Mucosa of rectum (tissue), 2 donors: ENCODE results near the gene ZNF335.

Source experiments
- H3K27ac ChIP-seq, 2 donors: one replicate each; pipeline ENCODE4 v1.7.0; 2013; ENCODE audit warnings: inconsistent platforms in 2 of 2, low read depth in 2 of 2, low read length in 2 of 2
- H3K27me3 ChIP-seq, 2 donors: one replicate each; pipeline ENCODE4 v1.7.0; 2013; ENCODE audit warnings: low read length in 2 of 2; ENCODE audit not compliant: control insufficient read depth in 2 of 2, insufficient read depth in 2 of 2
- H3K36me3 ChIP-seq, 2 donors: one replicate each; pipeline ENCODE4 v1.7.0; 2013; ENCODE audit warnings: low read length in 2 of 2; ENCODE audit not compliant: control insufficient read depth in 2 of 2, insufficient read depth in 2 of 2
- H3K4me1 ChIP-seq, 2 donors: one replicate each; pipeline ENCODE4 v1.7.0; 2013; ENCODE audit warnings: low read length in 2 of 2, mild to moderate bottlenecking in 1 of 2; ENCODE audit not compliant: control insufficient read depth in 2 of 2, insufficient read depth in 2 of 2
- H3K4me3 ChIP-seq, 2 donors: one replicate each; pipeline ENCODE4 v1.7.0; 2013; ENCODE audit warnings: low read length in 2 of 2
- H3K9ac ChIP-seq, 2 donors: one replicate each; pipeline ENCODE4 v1.7.0; 2013; ENCODE audit warnings: low read length in 2 of 2, low read depth in 1 of 2, mild to moderate bottlenecking in 1 of 2
- H3K9me3 ChIP-seq, 2 donors: one replicate each; pipeline ENCODE4 v1.7.0; 2013; ENCODE audit warnings: low read length in 2 of 2; ENCODE audit not compliant: control insufficient read depth in 2 of 2
- donor health status: healthy.
- donor health status: Normal muscosa, but diverticular disease.

ZNF335 gene

DNA sequence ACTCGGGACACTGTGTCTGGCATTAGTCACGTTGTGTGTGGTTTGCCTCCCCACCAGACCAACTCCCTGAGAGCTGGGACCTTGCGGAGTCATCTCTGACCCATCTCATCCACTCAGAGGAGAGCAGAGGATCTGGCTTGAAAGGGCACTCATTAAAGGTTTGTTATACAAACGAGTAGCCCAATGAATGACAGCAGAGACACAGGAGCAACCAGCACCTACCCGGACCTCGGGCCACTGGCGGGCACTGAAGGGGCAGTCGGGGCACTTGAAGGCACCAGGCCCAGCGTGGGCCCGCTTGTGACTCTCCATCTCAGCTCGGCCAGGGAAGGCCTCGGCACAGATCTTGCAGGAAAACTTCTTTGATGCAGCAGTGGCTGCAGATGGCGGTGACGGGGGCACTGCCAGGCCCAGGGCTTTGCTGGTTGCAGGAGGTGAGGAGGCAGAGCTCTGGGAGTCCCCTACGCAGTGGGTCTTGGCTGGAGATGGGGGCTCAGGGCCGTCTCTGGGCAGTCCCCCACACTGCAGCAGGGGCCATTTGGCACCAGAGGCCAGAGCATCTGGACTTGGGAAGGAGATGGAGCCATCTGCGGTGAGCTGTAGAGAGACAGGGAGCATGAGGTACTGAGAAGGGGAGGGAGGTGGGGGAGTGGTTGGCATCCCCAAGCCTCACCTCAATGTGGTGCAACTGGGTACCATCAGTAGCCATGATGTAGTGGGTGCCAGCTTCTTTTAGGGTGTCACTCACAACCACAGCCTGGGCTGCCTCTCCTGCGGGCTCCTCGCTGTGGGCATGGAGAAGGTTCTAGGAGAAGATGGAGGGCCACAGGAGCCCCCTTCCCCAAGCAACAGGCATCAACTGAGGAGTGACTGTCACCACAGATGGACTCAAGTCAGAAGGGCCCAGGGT, 19.8 kb downstream of the ZNF335 start:
- Histone ChIP-seq H3K4me1 (no peaks in the 10 kb centered on the region), H3K27me3 (no peaks in the 10 kb centered on the region), H3K36me3 (peaks cover 64 to 70% of the 10 kb centered on the region in 2 donors), H3K27ac (no peak overlapping the region), H3K4me3 (no peak overlapping the region), H3K9me3 (no peaks in the 10 kb centered on the region), H3K9ac (no peak overlapping the region)

DNA sequence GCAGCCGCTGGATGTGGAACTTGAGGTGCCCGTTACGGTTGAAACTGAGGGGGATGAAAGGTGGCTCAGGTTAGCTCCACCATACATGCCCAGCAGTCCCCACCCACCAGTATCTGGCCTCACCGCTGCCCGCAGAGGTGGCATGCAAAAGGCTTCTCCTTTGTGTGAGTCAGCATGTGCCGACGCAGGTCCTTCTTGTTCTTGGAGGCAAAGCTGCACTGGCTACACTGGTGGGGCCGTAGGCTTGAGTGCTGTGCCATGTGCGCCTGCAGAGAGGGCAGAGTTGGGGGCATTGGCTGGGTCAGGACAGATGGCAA, 21.7 kb downstream of the ZNF335 start:
- H3K27ac ChIP-seq = no peak overlapping the region
- H3K4me1 ChIP-seq = no peaks in the 10 kb centered on the region
- H3K4me3 ChIP-seq = no peak overlapping the region
- no peak overlapping the region for H3K9ac ChIP-seq
- no peaks in the 10 kb centered on the region for H3K9me3 ChIP-seq
- H3K27me3 ChIP-seq = no peaks in the 10 kb centered on the region
- H3K36me3 ChIP-seq = peaks cover 77 to 80% of the 10 kb centered on the region in 2 donors

DNA sequence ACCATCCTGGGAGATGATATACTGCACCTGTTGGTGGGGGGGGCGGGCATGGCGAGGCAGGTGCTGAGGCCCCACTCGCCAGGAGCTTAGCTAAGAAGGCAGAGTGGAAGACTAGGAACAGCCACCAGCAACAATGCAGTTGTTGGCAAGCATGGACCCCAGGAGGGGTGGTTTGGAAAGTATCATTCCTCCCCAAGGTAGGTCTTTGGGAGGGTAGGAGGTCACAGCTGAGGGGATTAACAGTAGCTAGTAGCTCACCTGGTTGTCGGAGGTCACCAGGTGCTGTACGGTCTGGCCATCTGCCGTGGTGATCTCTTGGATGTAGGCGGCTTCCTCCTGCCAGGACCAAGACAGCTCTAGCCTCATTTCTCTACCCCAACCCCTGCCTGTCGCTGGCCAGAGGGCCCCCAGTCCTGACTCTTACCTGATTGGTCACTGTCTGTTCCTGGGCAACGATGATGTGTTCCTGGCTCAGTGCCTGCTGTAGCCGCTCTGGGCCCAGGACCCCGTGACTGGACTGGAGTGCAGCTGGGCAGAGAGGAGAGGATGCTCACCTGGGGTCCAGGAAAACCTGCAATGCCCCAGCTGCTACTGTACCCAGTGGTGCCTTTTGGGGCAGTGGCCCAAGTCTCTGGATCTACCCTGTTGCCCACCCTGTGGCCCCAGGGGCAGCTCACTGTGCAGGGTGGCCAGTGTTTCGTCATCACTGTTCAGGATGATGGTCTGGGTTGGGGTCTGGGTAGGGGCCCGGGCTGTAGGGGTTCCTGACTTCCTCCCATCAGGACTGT, 22.3 kb downstream of the ZNF335 start:
- Histone ChIP-seq H3K4me3 (no peak overlapping the region), H3K27ac (no peak overlapping the region), H3K4me1 (no peaks in the 10 kb centered on the region), H3K9ac (no peak overlapping the region), H3K9me3 (no peaks in the 10 kb centered on the region), H3K36me3 (peaks cover 82 to 86% of the 10 kb centered on the region in 2 donors), H3K27me3 (no peaks in the 10 kb centered on the region)

DNA sequence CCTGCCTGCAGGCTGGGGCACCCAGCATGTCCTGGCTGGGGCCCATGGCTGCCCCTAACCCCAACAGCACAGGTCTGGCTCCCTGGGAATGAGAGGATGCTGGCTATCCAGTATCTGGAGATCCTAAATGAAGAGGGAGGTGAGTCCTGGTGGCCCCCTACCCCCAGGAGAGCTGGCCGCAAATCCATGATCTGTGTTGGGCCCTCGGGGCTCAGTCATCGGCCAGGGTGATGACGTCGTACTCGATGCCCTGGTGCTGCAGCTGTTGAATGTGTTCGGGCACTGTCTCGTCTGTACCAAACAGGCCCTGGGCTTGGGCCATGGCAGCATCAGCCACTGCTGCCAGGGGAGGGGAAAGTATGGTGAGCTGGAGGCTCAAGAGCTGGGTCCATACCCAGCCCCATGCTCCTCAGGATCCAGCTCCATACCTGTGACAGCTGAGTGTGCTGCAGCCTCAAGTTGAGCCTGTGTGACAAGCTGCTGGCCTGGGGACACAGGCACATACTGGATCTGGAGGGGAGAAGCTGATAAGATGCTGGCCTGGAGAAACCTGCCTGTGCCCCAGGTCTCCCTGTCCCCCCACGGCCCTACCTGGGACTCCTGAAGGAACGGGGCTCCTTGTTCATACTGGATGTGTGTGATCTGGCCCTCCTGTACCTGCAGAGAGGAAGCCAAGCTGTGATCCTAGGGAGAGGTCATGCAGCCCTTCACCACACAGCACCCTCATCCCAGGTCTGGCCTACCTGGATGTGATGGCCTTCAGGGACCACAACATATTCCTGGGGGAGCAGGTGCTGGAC, 23.1 kb downstream of the ZNF335 start:
- no peak overlapping the region for H3K27ac ChIP-seq
- no peaks in the 10 kb centered on the region for H3K27me3 ChIP-seq
- H3K9me3 ChIP-seq = no peaks in the 10 kb centered on the region
- H3K4me3 ChIP-seq = no peak overlapping the region
- no peaks in the 10 kb centered on the region for H3K4me1 ChIP-seq
- peaks cover 89 to 94% of the 10 kb centered on the region in 2 donors for H3K36me3 ChIP-seq
- no peak overlapping the region for H3K9ac ChIP-seq

GRCh38 chr20:45948261-45948733, 23.7 kb downstream of the ZNF335 start:
- Histone ChIP-seq H3K36me3 (peaks cover 93 to 95% of the 10 kb centered on the region in 2 donors), H3K4me1 (no peaks in the 10 kb centered on the region), H3K27me3 (no peaks in the 10 kb centered on the region), H3K9ac (no peak overlapping the region), H3K4me3 (no peak overlapping the region), H3K27ac (no peak overlapping the region), H3K9me3 (no peaks in the 10 kb centered on the region)

GRCh38 chr20:45947110-45947866, 24.7 kb downstream of the ZNF335 start:
- no peaks in the 10 kb centered on the region for H3K27me3 ChIP-seq
- H3K4me1 ChIP-seq = no peaks in the 10 kb centered on the region
- no peak overlapping the region for H3K9ac ChIP-seq
- H3K27ac ChIP-seq = no peak overlapping the region
- H3K9me3 ChIP-seq = no peaks in the 10 kb centered on the region
- H3K36me3 ChIP-seq = peaks cover 91 to 92% of the 10 kb centered on the region in 2 donors
- no peak overlapping the region for H3K4me3 ChIP-seq

DNA sequence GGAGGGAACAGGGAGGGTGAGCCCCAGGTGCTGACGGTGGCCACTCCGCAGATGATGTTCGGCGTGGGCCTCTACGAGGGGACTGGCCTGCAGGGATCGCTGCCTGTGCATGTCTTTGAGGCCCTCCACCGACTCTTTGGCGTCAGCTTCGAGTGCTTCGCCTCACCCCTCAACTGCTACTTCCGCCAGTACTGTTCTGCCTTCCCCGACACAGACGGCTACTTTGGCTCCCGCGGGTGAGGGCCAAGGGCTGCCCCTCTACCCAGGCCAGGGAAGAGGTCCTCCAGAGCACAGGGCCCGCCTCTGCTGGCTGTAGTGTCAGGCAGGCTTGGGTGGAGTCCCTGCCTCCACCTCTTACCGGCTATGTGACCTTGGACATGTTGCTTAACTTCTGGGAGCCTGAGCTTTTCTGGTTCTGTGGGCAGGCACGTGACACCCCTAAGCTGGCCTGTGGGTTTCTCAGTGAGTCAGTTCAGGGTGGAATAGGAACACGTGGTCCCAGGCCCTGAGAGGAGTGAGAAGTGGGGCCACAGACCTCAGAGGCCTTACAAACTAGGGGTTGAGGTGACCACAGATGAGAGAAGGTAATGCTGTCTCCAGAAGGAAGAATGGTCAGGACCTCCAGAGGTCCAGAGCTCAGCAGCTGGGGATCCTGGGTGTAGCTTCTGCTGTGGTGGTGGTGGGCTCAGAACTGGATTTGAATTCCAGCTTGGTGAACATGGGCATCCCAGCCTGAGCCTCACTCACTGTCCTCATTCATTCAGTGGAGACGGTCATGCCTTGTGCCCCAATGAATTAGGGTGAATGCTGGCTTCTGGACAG, 25.6 kb downstream of the ZNF335 start:
- Histone ChIP-seq H3K9me3 (no peaks in the 10 kb centered on the region), H3K9ac (no peak overlapping the region), H3K36me3 (peaks cover 82 to 85% of the 10 kb centered on the region in 2 donors), H3K27me3 (no peaks in the 10 kb centered on the region), H3K27ac (no peak overlapping the region), H3K4me3 (no peak overlapping the region), H3K4me1 (no peaks in the 10 kb centered on the region)

DNA sequence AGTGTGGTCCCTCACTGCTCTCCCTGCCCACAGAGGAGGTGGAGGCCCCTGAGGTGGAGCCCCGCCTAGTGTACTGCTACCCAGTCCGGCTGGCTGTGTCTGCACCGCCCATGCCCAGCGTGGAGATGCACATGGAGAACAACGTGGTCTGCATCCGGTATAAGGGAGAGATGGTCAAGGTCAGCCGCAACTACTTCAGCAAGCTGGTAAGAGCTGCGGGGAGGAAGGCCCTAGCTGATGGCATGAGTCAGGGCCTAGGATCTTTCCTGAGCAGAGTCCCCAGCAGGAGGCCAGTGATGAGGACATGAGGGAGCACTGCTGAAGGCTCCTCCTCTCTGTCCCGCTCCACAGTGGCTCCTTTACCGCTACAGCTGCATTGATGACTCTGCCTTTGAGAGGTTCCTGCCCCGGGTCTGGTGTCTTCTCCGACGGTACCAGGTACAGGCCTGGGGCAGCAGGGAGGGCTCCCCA, 26.3 kb downstream of the ZNF335 start:
- Histone ChIP-seq H3K27me3 (no peaks in the 10 kb centered on the region), H3K36me3 (peaks cover 84 to 87% of the 10 kb centered on the region in 2 donors), H3K9ac (no peak overlapping the region), H3K4me3 (no peak overlapping the region), H3K27ac (no peak overlapping the region), H3K4me1 (no peaks in the 10 kb centered on the region), H3K9me3 (no peaks in the 10 kb centered on the region)
